ENCODE results near the gene LRRC2.

Gene LRRC2

DNA sequence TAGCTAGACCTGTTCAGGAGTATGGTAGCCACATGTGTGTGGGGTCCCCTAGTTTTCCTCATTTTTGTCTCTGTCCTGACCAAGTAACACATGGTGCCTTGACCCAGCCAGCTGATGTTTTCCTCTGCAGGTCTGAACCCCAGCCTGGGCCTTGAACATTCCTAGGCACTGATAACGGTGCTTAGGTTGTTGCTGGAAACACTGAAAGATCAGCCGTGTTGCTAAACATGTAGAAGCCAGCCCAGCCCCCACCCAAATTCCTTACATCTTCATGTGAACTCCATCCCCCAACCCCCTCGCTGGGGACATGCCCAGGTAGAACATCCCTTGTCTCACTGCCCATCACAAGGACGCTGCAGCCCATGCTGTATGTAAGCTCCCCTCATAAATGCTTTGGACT lies 49.6 kb downstream of the LRRC2 start:
- H3K36me3 ChIP-seq (replicated peaks; ENCODE audit: insufficient read depth, low read length), result no peaks in the 10 kb centered on the region

DNA sequence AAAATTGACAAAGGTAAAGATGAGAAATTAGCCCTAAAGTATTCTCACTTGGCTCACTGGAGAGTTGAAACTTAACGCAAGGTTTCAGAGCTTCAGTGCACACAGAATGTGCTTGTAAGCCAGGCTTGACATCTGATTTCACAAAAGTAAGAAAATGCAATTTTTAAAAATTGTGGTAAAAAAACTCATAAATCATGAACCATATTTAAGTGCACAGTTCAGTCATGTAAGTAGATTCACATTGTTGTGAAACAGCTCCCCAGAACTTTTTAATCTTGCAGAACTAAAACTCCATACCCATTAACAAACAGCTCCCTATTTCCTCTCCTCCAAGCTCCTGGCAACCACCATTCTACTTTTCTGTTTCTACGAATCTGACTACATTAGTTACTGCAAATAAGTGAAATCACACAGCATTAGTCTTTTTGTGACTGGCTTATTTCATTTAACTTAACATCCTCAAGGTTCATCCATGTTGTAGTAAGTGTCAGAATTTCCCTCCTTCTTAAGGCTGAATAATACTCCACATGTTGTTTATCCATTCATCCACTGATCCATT lies 53.8 kb downstream of the LRRC2 start:
- no peak overlapping the region for H3K27ac ChIP-seq (ENCODE audit: low read length)
- no peaks in the 10 kb centered on the region for H3K79me2 ChIP-seq (ENCODE audit: low read length)
- H3K9me3 ChIP-seq (replicated peaks; ENCODE audit: insufficient read depth, low read length), result no peaks in the 10 kb centered on the region
- H4K20me1 ChIP-seq (ENCODE audit: insufficient read depth, low read length), result no peaks in the 10 kb centered on the region
- no peak overlapping the region for H3K9ac ChIP-seq (ENCODE audit: low read length)
- H3K36me3 ChIP-seq (replicated peaks; ENCODE audit: insufficient read depth, low read length), result no peaks in the 10 kb centered on the region
- no peak for DNase-seq
- H3K4me1 ChIP-seq (ENCODE audit: low read length), result no peaks in the 10 kb centered on the region
- no peak overlapping the region for H3K4me2 ChIP-seq (ENCODE audit: low read depth, low read length)
- no peaks in the 10 kb centered on the region for H3F3A ChIP-seq (ENCODE audit: insufficient read depth, low read length)
- no peak overlapping the region for H3K4me3 ChIP-seq (ENCODE audit: low read length)
- no peaks in the 10 kb centered on the region for H3K9me2 ChIP-seq (replicated peaks; ENCODE audit: insufficient read depth, low read length)
- H3K27me3 ChIP-seq (replicated peaks; ENCODE audit: insufficient read depth, low read length), result no peaks in the 10 kb centered on the region
- TF ChIP-seq EZH2phosphoT487 (IDR thresholded peaks at IDR 0.05; ENCODE audit: low read length) (no peak), EZH2 (optimal IDR thresholded peaks at IDR 0.05; ENCODE audit: low read depth, low read length) (no peak)
- TF ChIP-seq, protein P1, sequence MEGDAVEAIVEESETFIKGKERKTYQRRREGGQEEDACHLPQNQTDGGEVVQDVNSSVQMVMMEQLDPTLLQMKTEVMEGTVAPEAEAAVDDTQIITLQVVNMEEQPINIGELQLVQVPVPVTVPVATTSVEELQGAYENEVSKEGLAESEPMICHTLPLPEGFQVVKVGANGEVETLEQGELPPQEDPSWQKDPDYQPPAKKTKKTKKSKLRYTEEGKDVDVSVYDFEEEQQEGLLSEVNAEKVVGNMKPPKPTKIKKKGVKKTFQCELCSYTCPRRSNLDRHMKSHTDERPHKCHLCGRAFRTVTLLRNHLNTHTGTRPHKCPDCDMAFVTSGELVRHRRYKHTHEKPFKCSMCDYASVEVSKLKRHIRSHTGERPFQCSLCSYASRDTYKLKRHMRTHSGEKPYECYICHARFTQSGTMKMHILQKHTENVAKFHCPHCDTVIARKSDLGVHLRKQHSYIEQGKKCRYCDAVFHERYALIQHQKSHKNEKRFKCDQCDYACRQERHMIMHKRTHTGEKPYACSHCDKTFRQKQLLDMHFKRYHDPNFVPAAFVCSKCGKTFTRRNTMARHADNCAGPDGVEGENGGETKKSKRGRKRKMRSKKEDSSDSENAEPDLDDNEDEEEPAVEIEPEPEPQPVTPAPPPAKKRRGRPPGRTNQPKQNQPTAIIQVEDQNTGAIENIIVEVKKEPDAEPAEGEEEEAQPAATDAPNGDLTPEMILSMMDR (IDR thresholded peaks at IDR 0.05; ENCODE audit: low read length), result no peak
- no peak overlapping the region for H2AFZ ChIP-seq (ENCODE audit: low read length)

More for the DNA sequence above, 49.6 kb downstream of the LRRC2 start:
- DNase-seq, result no peak
- H3K79me2 ChIP-seq (ENCODE audit: low read length), result no peaks in the 10 kb centered on the region
- no peak overlapping the region for H3K4me3 ChIP-seq (ENCODE audit: low read length)
- no peaks in the 10 kb centered on the region for H3F3A ChIP-seq (ENCODE audit: insufficient read depth, low read length)
- H3K27me3 ChIP-seq (replicated peaks; ENCODE audit: insufficient read depth, low read length), result no peaks in the 10 kb centered on the region
- no peaks in the 10 kb centered on the region for H3K9me3 ChIP-seq (replicated peaks; ENCODE audit: insufficient read depth, low read length)
- no peak overlapping the region for H2AFZ ChIP-seq (ENCODE audit: low read length)
- TF ChIP-seq EZH2 (optimal IDR thresholded peaks at IDR 0.05; ENCODE audit: low read depth, low read length), result no peak
- TF ChIP-seq, protein P1 (IDR thresholded peaks at IDR 0.05; ENCODE audit: low read length), result no peak
- TF ChIP-seq EZH2phosphoT487 (IDR thresholded peaks at IDR 0.05; ENCODE audit: low read length), result no peak
- H3K9ac ChIP-seq (ENCODE audit: low read length), result no peak overlapping the region
- H3K27ac ChIP-seq (ENCODE audit: low read length), result no peak overlapping the region
- no peak overlapping the region for H3K4me2 ChIP-seq (ENCODE audit: low read depth, low read length)
- no peaks in the 10 kb centered on the region for H3K4me1 ChIP-seq (ENCODE audit: low read length)
- H3K9me2 ChIP-seq (replicated peaks; ENCODE audit: insufficient read depth, low read length), result no peaks in the 10 kb centered on the region
- H4K20me1 ChIP-seq (ENCODE audit: insufficient read depth, low read length), result no peaks in the 10 kb centered on the region

DNA sequence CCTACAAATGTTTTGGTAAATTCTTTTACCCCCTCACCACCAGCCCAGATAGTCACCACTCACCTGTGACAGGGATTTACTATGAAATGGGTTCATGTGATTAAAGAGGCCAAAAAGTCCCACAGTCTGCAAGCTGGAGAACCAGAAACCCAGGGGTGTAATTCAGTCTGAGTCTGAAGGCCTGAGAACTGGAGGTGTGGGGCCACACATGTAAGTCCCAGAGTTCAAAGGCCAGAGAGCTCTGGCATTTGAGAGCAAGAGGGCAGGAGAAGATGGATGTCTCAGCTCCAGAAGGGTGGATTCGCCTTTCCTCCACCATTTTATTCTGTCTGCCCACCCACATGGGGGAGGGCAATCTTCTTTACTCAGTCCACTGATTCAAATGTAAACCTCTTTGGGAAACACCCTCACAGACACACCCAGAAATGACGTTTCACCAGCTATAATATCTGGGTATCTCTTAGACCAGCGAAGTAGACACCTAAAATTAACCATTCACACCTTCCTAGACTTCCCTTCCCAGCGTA lies 56.4 kb downstream of the LRRC2 start:
- no peaks in the 10 kb centered on the region for H3K36me3 ChIP-seq (replicated peaks; ENCODE audit: insufficient read depth, low read length)
- no peak overlapping the region for H3K4me3 ChIP-seq (ENCODE audit: low read length)
- H3K9me3 ChIP-seq (replicated peaks; ENCODE audit: insufficient read depth, low read length), result no peaks in the 10 kb centered on the region
- no peak overlapping the region for H3K4me2 ChIP-seq (ENCODE audit: low read depth, low read length)
- no peak overlapping the region for H3K27ac ChIP-seq (ENCODE audit: low read length)
- DNase-seq, result no peak
- H3K9me2 ChIP-seq (replicated peaks; ENCODE audit: insufficient read depth, low read length), result no peaks in the 10 kb centered on the region
- H3K9ac ChIP-seq (ENCODE audit: low read length), result no peak overlapping the region
- H3F3A ChIP-seq (ENCODE audit: insufficient read depth, low read length), result no peaks in the 10 kb centered on the region
- H4K20me1 ChIP-seq (ENCODE audit: insufficient read depth, low read length), result no peaks in the 10 kb centered on the region
- no peaks in the 10 kb centered on the region for H3K79me2 ChIP-seq (ENCODE audit: low read length)
- H3K27me3 ChIP-seq (replicated peaks; ENCODE audit: insufficient read depth, low read length), result no peaks in the 10 kb centered on the region
- H3K4me1 ChIP-seq (ENCODE audit: low read length), result peaks cover 15% of the 10 kb centered on the region
- TF ChIP-seq, protein P1 (IDR thresholded peaks at IDR 0.05; ENCODE audit: low read length), result no peak
- no peak for TF ChIP-seq EZH2 (optimal IDR thresholded peaks at IDR 0.05; ENCODE audit: low read depth, low read length)
- no peak for TF ChIP-seq EZH2phosphoT487 (IDR thresholded peaks at IDR 0.05; ENCODE audit: low read length)
- no peak overlapping the region for H2AFZ ChIP-seq (ENCODE audit: low read length)
